Type B pancreatic cell (in vitro differentiated cells): ENCODE results near the gene SWAP70. TPM values are rescaled to one million over a fixed set of nuclear protein-coding genes. Genes with fewer than 3 reads are reported as not detected.

Experiments
- DNase-seq: peaks from one replicate; pipeline ENCODE4 v3.0.0; 2021; ENCODE audit warnings: mixed read lengths; ENCODE audit not compliant: unreplicated experiment; ENCODE audit errors: extremely low spot score
- H3K27ac Mint-ChIP-seq: 2 replicates; pipeline ENCODE4 v1.8.0; 2021; ENCODE audit warnings: mild to moderate bottlenecking, mixed read lengths
- H3K27me3 Mint-ChIP-seq: 2 replicates; pipeline ENCODE4 v1.8.0; 2021; ENCODE audit warnings: mixed read lengths
- H3K36me3 Mint-ChIP-seq: 2 replicates; pipeline ENCODE4 v1.8.0; 2021; ENCODE audit warnings: mixed read lengths
- H3K4me1 Mint-ChIP-seq: one replicate; pipeline ENCODE4 v1.8.0; 2021; ENCODE audit warnings: mixed read lengths; ENCODE audit not compliant: unreplicated experiment
- H3K4me3 Mint-ChIP-seq: 2 replicates; pipeline ENCODE4 v1.8.0; 2021; ENCODE audit warnings: mild to moderate bottlenecking, mixed read lengths
- H3K9me3 Mint-ChIP-seq: 2 replicates; pipeline ENCODE4 v1.8.0; 2021; ENCODE audit warnings: mixed read lengths
- CTCF ChIP-seq: fragments of 200-600 bp; sonication (generic); conservative IDR thresholded peaks from 2 replicates; pipeline ENCODE4 v1.5.0; 2021; ENCODE audit warnings: antibody characterized with exemption, mild to moderate bottlenecking
- total RNA-seq: library from RNA; stranded (reverse); gene quantifications from 2 replicates; pipeline ENCODE4 v1.2.1, GENCODE V29; 2021; ENCODE audit warnings: low replicate concordance

SWAP70 gene
- total RNA-seq, 1 donor from 2014 or later, result 18.8 TPM

GRCh38 chr11:9720290-9720630 lies 56.4 kb downstream of the SWAP70 start:
- Mint-ChIP-seq H3K4me1 (peaks cover 12% of the 10 kb centered on the region), H3K27me3 (no peaks in the 10 kb centered on the region), H3K4me3 (no peak overlapping the region), H3K9me3 (peaks cover 4% of the 10 kb centered on the region), H3K27ac (peak overlapping the region; percentile 50), H3K36me3 (peaks cover 23% of the 10 kb centered on the region)
- DNase-seq, result no peak
- TF ChIP-seq CTCF, result no peak

- H3K4me3 Mint-ChIP-seq, result no peak overlapping the region
- no peaks in the 10 kb centered on the region for H3K27me3 Mint-ChIP-seq
- no peak for DNase-seq
- peaks cover 4% of the 10 kb centered on the region for H3K9me3 Mint-ChIP-seq
- peaks cover 20% of the 10 kb centered on the region for H3K4me1 Mint-ChIP-seq
- peaks cover 17% of the 10 kb centered on the region for H3K36me3 Mint-ChIP-seq
- H3K27ac Mint-ChIP-seq, result no peak overlapping the region
- TF ChIP-seq CTCF, result no peak
Measured at GRCh38 chr11:9722023-9722422, 58.1 kb downstream of the SWAP70 start.

- no peak for TF ChIP-seq CTCF
- Mint-ChIP-seq H3K27me3 (no peaks in the 10 kb centered on the region), H3K36me3 (peaks cover 17% of the 10 kb centered on the region), H3K9me3 (peaks cover 4% of the 10 kb centered on the region), H3K4me1 (peaks cover 17% of the 10 kb centered on the region), H3K4me3 (no peak overlapping the region), H3K27ac (no peak overlapping the region)
- no peak for DNase-seq
Measured at GRCh38 chr11:9722893-9723292, 59.0 kb downstream of the SWAP70 start.

- no peak for DNase-seq
- Mint-ChIP-seq H3K36me3 (peaks cover 15% of the 10 kb centered on the region), H3K4me3 (peak overlapping the region; percentile 19), H3K9me3 (no peaks in the 10 kb centered on the region), H3K27ac (peak overlapping the region; percentile 59), H3K4me1 (peaks cover 8% of the 10 kb centered on the region), H3K27me3 (no peaks in the 10 kb centered on the region)
- TF ChIP-seq CTCF, result no peak
Measured at GRCh38 chr11:9726321-9727022, 62.6 kb downstream of the SWAP70 start.

DNA sequence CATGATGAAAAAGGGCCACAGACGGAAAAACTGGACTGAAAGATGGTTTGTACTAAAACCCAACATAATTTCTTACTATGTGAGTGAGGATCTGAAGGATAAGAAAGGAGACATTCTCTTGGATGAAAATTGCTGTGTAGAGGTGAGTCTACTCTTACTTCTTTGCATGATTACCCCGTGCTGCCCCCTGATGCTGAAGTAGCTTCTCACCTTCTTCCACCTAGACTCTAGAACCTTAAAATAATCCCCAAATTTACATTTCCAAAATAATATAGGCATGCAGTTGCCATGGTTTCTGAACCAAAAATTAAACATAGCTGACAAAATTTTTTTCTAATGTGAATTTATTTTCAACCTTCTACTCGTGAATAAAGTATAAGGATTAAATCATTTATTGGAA lies 64.2 kb downstream of the SWAP70 start:
- no peaks in the 10 kb centered on the region for H3K9me3 Mint-ChIP-seq
- no peak overlapping the region for H3K27ac Mint-ChIP-seq
- peaks cover 23% of the 10 kb centered on the region for H3K36me3 Mint-ChIP-seq
- H3K4me3 Mint-ChIP-seq, result no peak overlapping the region
- H3K27me3 Mint-ChIP-seq, result no peaks in the 10 kb centered on the region
- TF ChIP-seq CTCF, result no peak
- DNase-seq, result no peak
- peaks cover 8% of the 10 kb centered on the region for H3K4me1 Mint-ChIP-seq
